ENCODE data around the gene ARL15. TPM values are rescaled to one million over a fixed set of nuclear protein-coding genes. Genes with fewer than 3 reads are reported as not detected.

Gene ARL15
- total RNA-seq, 1 donor, result 22.0 TPM

DNA sequence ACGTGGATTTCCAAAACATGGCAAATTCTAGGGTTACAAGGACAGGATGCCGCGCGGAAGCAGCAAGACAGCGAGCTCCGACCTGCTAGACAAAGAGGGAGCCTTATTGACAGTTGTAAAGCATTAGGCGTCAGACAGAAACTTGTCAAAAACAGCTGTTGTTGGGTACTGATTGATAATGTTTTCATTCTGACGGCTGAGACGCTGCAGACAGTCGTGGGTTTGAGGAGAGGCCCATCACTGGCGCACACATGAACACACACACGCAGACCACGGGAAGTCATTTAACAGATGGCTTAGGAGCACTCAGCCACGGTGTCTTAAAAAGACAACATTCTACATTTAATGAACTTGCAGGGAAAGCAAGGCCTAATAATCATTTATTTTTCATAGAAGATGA, 426.0 kb downstream of the ARL15 start:
- DNase-seq (ENCODE audit: low read depth), result no peak
- H3K4me3 ChIP-seq (ENCODE audit: low read depth, low read length), result no peak overlapping the region
- TF ChIP-seq, protein P1, sequence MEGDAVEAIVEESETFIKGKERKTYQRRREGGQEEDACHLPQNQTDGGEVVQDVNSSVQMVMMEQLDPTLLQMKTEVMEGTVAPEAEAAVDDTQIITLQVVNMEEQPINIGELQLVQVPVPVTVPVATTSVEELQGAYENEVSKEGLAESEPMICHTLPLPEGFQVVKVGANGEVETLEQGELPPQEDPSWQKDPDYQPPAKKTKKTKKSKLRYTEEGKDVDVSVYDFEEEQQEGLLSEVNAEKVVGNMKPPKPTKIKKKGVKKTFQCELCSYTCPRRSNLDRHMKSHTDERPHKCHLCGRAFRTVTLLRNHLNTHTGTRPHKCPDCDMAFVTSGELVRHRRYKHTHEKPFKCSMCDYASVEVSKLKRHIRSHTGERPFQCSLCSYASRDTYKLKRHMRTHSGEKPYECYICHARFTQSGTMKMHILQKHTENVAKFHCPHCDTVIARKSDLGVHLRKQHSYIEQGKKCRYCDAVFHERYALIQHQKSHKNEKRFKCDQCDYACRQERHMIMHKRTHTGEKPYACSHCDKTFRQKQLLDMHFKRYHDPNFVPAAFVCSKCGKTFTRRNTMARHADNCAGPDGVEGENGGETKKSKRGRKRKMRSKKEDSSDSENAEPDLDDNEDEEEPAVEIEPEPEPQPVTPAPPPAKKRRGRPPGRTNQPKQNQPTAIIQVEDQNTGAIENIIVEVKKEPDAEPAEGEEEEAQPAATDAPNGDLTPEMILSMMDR (IDR thresholded peaks at IDR 0.05; ENCODE audit: insufficient read depth, low read length), result no peak

DNA sequence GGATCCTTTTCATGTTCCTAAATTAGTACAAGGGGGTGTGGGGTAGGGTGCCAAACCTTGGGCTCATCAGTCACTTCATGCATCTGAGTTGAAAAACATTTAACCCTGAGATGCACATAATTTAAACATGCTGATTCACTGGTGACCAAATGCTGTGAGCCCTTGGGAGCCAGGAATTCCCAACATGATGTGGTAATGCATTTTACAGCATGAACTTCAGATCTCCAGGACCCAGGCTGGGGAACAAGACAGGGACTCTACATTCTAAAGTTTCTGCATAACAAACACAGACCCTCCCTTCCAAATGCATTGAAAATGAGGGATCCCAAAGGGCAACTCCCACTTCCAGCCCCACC, 427.7 kb downstream of the ARL15 start:
- no peak overlapping the region for H3K4me3 ChIP-seq (ENCODE audit: low read depth, low read length)
- TF ChIP-seq, protein P1 (IDR thresholded peaks at IDR 0.05; ENCODE audit: insufficient read depth, low read length), result no peak
- DNase-seq (ENCODE audit: low read depth), result peak; percentile 25

DNA sequence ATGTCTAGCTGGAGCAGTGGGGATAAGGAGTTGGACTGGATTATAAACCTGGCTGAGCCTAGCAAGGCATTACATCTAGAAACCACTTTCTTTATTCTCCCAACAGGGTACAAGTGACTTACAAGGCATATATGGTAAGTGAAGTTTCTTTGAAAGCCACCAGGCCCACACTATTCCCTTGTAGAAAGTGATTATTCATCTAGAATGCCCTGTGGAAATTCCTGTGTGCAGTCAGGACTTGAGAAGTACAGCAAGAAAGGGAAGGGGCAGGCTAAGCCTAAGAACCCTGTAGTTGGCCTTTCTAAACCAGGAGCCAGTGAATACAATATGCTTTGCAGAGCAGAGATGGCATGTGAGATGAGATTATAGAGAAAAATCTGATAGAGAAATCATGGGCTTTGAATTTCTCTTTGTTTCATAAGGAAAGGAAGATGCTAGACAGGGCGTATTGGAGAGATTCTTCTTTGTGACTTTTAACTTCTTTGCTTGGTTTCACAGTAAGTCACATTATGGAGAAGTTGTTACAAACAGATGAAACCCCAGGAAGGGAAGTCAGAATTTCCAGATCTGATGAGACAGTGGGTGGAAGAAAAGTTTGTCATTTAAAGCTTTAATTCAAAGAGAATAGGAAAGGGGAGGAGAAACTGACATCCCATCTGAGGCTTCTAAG, 428.2 kb downstream of the ARL15 start:
- TF ChIP-seq, protein P1 (IDR thresholded peaks at IDR 0.05; ENCODE audit: insufficient read depth, low read length), result no peak
- DNase-seq (ENCODE audit: low read depth), result no peak
- no peak overlapping the region for H3K4me3 ChIP-seq (ENCODE audit: low read depth, low read length)

DNA sequence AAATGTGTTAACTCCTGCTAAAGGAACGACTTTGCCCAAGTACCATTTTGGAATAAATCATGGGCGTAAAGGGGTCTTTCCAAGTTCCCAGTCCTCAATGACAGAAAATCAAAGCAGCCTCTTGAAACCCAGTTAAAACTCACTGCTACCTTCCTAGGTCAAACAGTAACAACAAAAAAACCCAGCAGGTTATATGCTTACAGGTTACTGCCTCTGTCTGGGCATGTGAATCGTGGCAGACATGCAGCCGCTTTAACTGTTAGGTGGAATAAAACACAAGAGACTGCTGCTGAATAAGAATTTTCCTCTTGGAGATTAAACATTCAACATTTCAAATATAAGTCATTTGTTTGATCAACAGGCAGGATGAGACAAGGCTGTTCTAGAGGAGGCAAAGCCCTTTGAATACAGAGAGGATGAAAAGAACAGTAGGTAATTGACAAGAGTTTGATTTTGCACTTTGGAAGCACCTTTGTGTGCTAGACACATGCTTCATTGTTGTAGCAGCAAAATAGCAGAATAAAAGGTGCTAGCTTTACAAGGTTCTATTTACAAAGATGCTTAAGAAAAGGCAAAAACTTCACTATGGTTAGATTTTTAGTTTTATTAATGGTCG, 430.6 kb downstream of the ARL15 start:
- TF ChIP-seq, protein P1 (IDR thresholded peaks at IDR 0.05; ENCODE audit: insufficient read depth, low read length), result no peak
- no peak overlapping the region for H3K4me3 ChIP-seq (ENCODE audit: low read depth, low read length)
- no peak for DNase-seq (ENCODE audit: low read depth)

DNA sequence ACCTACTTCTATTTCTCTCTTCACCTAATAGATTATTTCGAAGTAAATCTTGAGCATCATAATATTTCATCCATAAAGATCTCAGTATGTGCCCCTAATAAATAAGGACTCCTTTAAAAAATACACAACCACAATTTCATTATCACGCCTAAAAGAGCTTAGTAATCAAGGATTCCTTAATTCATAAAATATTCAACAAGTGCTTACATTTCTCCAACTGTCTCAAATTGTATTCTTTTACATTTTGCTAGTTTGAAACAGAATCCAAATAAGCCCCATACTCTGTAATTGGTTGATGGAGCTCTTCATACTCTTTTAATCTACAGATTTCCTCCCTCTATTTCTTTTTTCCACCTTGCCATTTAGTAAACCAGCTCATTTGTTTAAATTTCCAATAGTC, 432.4 kb downstream of the ARL15 start:
- DNase-seq (ENCODE audit: low read depth), result no peak
- TF ChIP-seq, protein P1 (IDR thresholded peaks at IDR 0.05; ENCODE audit: insufficient read depth, low read length), result no peak
- H3K4me3 ChIP-seq (ENCODE audit: low read depth, low read length), result no peak overlapping the region

DNA sequence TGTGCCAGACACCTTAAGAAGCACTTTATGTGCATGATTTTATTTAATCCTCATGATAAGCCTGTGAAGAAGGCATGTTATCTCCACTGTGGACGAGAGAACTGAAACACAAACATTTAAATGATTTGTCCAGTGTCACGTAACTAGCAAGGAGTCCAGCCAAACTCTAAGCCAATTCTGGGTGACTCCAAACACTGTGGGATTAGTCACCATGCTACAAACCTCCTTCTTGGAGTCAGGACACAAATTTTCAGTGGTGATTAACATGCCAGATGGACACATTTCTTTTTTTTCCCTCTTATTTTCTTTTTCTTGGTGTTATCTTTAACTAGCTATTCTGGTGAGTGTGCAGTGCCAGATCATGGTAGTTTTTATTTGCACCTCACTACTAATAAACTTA, 433.1 kb downstream of the ARL15 start:
- DNase-seq (ENCODE audit: low read depth), result peak; percentile 82
- H3K4me3 ChIP-seq (ENCODE audit: low read depth, low read length), result no peak overlapping the region
- TF ChIP-seq, protein P1 (IDR thresholded peaks at IDR 0.05; ENCODE audit: insufficient read depth, low read length), result no peak
